ENCODE measurements around the gene SSB.
"Not testable (repeated sequence)": the region's sequence is repeated elsewhere in the genome, so short reads cannot be mapped to it uniquely, and the experiment has no call there.

The SSB gene

GRCh38 chr2:169798718-169799592, at the start of gene SSB:
TSS of gene SSB (plus strand) at chr2:169798871. CDS start at chr2:169800961, 2,090 bp downstream.
- DNase-seq, result peak; percentile 81 to 83

DNA sequence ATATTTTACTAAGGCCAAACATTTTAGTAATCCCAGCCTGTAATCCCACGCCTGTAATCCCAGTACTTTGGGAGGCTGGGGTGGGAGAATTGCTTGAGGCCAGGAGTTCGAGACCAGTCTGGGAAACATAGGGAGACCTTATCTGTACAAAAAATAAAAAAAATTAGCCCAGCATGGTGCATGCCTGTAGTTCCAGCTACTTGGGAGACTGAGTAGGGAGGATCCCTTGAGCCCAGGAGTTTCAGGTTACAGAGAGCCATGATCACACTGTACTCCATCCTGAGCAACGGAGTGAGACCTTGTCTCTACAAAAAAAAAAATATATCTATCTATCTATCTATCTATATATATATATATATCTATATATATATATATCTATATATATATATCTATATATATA, 45.9 kb upstream of the SSB start:
- no peak for DNase-seq

GRCh38 chr2:169755083-169755870, 43.4 kb upstream of the SSB start:
- no peak for DNase-seq

DNA sequence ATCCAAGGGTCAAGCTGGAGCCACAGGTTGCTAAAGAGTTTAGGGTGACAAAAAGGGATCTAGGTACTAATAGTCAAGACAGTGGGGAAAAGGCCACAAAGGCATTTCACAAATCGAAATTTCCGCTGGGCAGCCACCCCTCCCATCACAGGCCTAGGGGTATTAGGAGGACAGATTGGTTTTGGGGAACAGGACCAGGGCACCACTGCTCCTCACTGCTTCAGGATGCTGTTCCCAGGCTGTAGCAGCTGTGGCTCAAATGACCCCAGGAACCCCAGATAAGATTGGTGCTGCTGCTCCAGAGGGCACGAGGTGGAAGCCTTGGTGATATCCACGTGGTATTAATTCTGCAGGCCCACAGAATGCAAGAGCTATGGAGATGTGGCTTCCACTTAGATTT, 42.3 kb upstream of the SSB start:
- DNase-seq, result no peak

- no peak for DNase-seq
Observed at GRCh38 chr2:169757356-169757755, 41.3 kb upstream of the SSB start.

GRCh38 chr2:169757778-169758177, 40.9 kb upstream of the SSB start:
- DNase-seq, result no peak

- no peak for DNase-seq
Observed at GRCh38 chr2:169759987-169760386, 38.7 kb upstream of the SSB start.

GRCh38 chr2:169760798-169761197, 37.9 kb upstream of the SSB start:
- DNase-seq, result not testable (repeated sequence)

DNA sequence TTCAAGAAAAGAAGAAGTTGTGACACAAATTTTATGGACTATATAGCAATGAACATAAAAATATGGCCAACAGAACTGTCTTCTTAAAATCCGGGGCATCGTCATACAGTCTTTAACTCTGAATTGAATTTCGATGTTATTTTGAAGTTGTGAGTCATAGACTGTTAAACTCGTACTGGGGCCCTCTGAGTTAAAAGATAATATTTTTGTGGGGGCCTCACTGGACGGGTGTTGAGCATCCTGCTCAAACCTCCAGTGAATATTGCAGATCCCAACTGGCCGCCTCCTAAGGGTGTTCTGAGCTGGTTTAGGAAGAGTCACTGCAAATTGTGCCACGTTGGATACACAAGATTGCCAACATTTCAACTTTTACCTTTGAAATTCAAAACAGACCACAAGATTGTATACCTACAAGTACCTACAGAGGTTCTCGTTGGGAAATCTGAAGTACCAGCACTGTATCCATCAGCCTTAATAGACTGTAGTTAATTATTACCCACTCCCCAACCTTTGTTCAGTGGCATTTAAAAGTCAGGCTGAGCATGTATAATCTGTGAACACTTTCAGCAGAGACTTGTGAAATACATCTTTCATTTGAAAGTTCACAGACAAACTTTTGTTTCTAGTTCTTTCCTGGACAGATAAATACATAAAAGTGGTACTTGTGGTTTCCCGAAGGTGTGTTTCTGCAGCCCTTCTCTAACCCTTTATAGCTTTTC, 37.3 kb upstream of the SSB start:
- DNase-seq, result no peak

DNA sequence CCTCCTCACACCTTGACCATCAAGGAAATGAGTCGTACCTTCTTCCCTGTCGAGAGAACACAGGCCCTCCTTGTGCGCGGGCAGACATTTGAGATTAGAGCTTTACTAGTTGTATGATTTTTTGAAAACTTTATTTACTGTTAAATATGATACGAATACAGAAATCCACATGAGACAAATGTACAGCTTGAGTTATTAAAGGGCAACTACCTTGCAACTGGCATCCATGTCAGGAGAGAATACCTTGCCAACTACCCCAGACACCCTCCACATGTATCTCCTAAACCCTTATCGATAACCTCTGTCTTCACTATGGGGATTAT, 36.7 kb upstream of the SSB start:
- DNase-seq, result no peak

DNA sequence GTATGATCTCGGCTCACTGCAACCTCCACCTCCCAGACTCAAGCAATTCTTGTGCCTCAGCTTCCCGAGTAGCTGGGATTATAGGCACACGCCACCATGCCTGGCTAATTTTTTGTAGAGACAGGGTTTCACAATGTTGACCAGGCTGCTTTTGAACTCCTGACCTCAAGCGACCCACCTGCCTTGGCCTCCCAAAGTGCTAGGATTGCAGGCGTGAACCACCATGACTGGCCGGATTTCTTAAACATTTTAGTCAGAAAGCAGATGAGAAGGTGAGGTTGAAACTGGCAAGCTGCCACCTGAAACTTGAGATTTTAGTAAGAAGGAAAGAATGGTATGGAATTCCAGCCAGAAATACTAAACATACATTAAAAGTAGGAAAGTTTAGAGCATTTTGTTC, 33.1 kb upstream of the SSB start:
- DNase-seq, result no peak

DNA sequence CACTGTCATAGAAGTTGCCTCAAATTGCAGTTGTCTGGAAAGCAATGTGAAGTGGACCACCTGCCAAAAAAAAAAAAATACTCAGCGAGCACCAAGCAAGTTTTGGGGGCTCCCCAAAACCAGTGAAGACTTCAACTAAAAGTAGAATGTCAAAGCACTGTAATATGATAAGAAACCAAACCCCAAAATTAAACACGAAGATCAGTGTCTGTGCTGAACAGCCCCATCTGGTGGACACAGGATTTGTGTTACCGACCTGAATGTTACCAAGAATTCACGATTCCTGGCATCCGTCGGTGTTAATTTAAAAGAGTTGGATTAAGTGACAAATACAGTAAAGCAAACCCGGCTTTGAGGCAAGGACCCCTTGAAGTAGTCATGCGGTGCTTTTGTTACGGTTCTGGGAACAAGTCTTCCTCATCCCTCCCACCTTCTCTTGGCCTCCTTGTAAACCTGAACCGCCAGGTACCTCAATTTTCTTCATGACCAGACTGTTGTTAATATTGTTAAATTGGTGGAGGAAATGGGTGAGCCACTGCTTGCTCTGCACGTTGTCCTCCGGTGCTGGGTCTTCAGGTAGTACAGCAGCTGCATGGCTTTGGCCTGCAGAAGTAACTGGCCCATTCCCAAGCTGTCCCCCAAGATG, 31.3 kb upstream of the SSB start:
- peak; percentile 43 to 54 for DNase-seq

DNA sequence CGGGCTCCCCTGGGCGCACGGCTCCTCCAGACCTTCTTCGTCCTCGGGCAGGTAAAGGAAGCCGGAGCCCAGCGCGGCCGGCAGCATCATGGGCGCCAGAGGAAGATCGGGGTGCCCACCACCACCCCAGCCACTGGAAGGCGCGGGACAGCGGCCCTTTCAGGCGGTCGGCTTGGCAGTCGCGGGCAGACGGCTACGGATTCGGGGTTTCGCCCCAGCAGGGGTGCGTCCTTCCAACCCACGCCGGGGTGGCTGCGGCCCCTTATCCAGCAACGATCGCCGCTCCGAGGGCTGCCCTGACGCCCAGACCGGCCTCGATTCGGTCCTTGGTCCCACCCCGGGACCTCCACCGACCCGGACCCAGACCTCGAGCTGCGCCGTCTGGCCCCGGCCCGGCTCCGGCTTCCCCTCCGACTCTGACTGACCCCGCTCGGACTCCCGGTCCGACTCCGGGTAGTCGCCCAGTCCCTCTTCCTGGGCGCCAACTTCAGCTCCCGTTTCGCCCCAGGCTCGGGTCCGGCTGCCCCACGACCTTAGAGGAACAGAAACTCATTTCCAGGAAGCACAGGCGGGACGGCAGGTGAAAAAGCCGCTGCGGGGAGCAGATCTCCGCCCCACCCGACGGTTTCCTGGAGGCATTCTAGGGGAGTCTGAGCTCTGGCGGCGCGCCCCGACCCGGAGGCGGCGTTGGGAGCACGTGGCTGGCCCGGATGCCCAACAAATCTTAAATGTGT, 30.2 kb upstream of the SSB start:
- no peak for DNase-seq

- DNase-seq, result no peak
Observed at GRCh38 chr2:169771021-169771420, 27.6 kb upstream of the SSB start.

- DNase-seq, result no peak
Observed at GRCh38 chr2:169771612-169772011, 27.1 kb upstream of the SSB start.

- DNase-seq, result no peak
Observed at GRCh38 chr2:169772651-169773050, 26.0 kb upstream of the SSB start.

DNA sequence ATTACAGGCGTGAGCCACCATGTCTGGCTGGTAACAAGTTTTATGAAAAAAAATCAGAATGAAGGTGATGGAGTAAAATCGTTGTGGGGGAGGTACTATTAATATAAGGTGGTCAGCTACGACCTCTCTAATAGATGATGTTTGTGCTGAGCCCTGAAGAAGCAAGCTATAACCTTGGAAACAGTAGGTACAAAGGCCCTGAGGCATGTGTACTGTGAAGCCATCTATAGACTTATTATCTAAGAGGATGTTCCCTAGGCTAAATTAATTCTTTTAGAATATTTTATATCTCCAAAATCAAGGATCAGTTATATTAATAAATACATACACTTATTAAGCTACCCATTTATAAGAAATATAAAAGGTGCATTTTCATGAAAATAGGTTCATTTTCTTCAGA, 23.3 kb upstream of the SSB start:
- DNase-seq, result no peak

DNA sequence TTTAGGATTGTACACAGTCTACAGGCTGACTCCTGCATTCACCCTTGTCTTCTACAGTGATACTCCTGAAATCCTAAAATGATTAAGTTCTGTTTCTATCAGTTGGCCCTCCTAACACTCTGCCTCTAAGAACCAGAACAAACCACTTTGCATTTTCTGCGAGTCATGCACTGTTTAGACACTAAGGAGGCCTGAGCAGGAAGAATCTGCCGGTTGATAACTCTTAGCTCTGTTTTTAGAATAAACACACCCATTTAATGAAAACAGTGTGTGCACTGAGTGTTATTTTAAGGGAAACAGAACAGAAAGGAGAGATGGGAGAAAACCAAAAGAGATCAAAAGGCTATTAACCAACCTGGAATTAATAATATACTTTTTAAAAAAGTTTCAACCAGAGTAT, 22.9 kb upstream of the SSB start:
- no peak for DNase-seq

DNA sequence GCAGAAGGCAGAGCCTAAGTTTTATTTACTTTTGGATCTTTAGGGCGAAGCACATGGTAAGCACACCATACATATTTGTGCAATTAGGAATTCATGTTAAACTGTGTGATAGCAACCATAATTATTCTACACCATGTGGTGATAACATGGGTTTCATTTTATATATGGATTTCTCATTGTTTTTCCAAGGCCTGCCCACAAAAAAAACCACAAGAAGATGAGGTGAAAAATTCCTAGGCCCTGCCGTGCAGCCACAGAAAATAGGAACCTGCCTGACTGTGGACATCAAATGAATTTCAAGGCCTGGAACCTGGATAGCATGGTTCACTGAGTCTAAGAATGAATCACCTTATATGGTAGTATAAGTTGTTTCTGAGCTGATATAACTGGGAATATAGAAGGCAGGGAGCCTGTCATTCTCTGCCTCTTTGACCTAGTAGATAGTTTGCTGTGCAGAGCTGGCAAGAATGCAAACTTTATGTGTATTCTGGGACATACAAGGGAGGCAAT, 22.4 kb upstream of the SSB start:
- no peak for DNase-seq

DNA sequence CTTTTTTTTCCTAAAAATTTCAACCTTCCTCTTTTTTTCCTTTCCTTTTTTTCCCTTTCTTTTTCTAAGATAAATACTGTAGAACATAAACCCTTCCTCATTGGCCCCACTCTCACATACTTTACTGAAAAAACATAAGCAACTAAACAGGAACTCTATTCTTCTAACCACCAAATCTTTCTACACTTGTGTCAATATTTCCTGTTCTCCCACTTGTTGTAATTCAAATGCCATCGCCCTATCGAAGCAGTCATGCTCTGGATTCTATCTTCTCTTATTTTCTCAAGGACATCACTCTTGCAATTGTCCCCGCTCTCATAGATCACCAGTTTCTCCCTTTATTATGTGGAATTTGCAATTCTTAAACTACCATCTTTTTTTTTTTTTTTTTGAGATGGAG, 20.2 kb upstream of the SSB start:
- no peak for DNase-seq

DNA sequence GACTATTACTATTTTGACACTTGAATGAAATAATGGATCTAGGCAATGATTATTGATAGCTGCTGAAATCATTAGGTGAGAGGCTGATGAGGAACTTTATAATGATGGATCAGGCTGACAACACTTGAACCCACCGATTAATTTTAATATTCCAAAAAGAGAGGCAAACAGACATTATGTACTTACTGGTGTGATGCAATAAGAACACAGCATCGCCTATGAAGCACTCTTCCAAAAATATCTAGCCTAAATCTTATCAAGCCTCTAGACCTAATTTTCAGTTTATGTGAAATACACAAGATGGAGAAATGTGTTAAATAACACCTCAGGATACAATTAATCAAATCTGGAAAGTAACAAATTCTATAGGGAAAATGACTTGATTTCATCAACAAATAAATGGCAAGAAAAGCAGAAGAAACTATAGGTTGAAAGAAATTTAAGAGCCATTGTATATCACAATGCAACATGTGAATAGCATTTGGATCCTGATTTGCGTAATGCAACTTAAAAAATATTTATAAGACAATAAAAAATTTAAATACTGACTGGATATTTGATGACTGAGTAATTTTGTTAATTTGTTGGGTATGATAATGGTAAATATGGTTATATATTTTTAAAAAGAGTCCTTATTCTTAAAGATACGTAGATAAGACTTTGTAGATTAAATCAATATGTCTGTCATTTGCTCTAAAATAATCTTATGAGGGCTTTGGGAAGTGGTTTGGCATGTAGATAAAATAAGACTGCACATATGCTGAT, 17.2 kb upstream of the SSB start:
- no peak for DNase-seq

All from AML-193 (cell line).